Astrocyte (in vitro differentiated cells and primary cell): Measurements from ENCODE around the gene CACNB1. TPM values are rescaled to one million over a fixed set of nuclear protein-coding genes. Genes with fewer than 3 reads are reported as not detected.
A peak's percentile ranks its signal among the peaks of the same experiment; 100 is the strongest.

Experiments
- DNase-seq: peaks from one replicate; pipeline ENCODE4 v3.0.0-alpha.2; 2010; ENCODE audit warnings: low read depth
- FAIRE-seq: peaks from 2 replicates; lab custom pipeline; 2011; peaks lifted over from hg19 to GRCh38; lab: Jason Lieb, UNC
- H2AFZ ChIP-seq: 2 replicates; pipeline ENCODE4 v1.6.0; 2012; ENCODE audit warnings: low read depth, low read length, inconsistent platforms
- H3K27ac ChIP-seq: 2 replicates; pipeline ENCODE4 v1.5.1; 2011; ENCODE audit warnings: low read depth, low read length, inconsistent platforms
- H3K27me3 ChIP-seq: 2 replicates; pipeline ENCODE4 v1.6.0; 2011; ENCODE audit warnings: low read length, inconsistent platforms; ENCODE audit not compliant: insufficient read depth
- H3K36me3 ChIP-seq: 2 replicates; pipeline ENCODE4 v1.5.1; 2011; ENCODE audit warnings: low read length, inconsistent platforms; ENCODE audit not compliant: insufficient read depth
- H3K4me1 ChIP-seq: 2 replicates; pipeline ENCODE4 v1.5.1; 2011; ENCODE audit warnings: low read length, inconsistent platforms; ENCODE audit not compliant: insufficient read depth
- H3K4me2 ChIP-seq: 2 replicates; pipeline ENCODE4 v1.6.0; 2012; ENCODE audit warnings: low read length, inconsistent platforms
- H3K4me3 ChIP-seq: 2 replicates; pipeline ENCODE4 v1.5.1; 2011; ENCODE audit warnings: low read depth, mild to moderate bottlenecking, low read length, inconsistent platforms; ENCODE audit not compliant: insufficient read depth
- H3K79me2 ChIP-seq: 2 replicates; pipeline ENCODE4 v1.6.0; 2012; ENCODE audit warnings: mild to moderate bottlenecking, low read length, inconsistent platforms; ENCODE audit not compliant: insufficient read depth
- H3K9ac ChIP-seq: 2 replicates; pipeline ENCODE4 v1.6.0; 2012; ENCODE audit warnings: mild to moderate bottlenecking, low read length, inconsistent platforms
- H3K9me3 ChIP-seq: 2 replicates; pipeline ENCODE4 v1.5.1; 2012; ENCODE audit warnings: low read depth, mild to moderate bottlenecking, low read length, inconsistent platforms; ENCODE audit not compliant: insufficient read depth
- H4K20me1 ChIP-seq: 2 replicates; pipeline ENCODE4 v1.6.0; 2012; ENCODE audit warnings: low read length, inconsistent platforms; ENCODE audit not compliant: insufficient read depth
- H3K27ac Mint-ChIP-seq: one replicate; pipeline ENCODE4 v1.8.0; 2021; ENCODE audit warnings: mild to moderate bottlenecking, mixed read lengths; ENCODE audit not compliant: unreplicated experiment
- H3K27me3 Mint-ChIP-seq: one replicate; pipeline ENCODE4 v1.8.0; 2021; ENCODE audit warnings: low read depth, mixed read lengths; ENCODE audit not compliant: unreplicated experiment
- H3K36me3 Mint-ChIP-seq: one replicate; pipeline ENCODE4 v1.8.0; 2021; ENCODE audit warnings: low read depth, mixed read lengths; ENCODE audit not compliant: unreplicated experiment
- H3K4me1 Mint-ChIP-seq: one replicate; pipeline ENCODE4 v1.8.0; 2021; ENCODE audit warnings: low read depth, mixed read lengths; ENCODE audit not compliant: unreplicated experiment
- H3K4me3 Mint-ChIP-seq: one replicate; pipeline ENCODE4 v1.8.0; 2021; ENCODE audit warnings: mild to moderate bottlenecking, moderate library complexity, mixed read lengths; ENCODE audit not compliant: unreplicated experiment
- H3K9me3 Mint-ChIP-seq: one replicate; pipeline ENCODE4 v1.8.0; 2021; ENCODE audit warnings: mild to moderate bottlenecking, mixed read lengths; ENCODE audit not compliant: unreplicated experiment
- CTCF ChIP-seq: IDR thresholded peaks from 2 replicates; pipeline ENCODE4 v1.5.1; 2011; ENCODE audit warnings: low read depth, mild to moderate bottlenecking, inconsistent platforms, low read length, moderate library complexity; ENCODE audit not compliant: insufficient read depth
- EZH2 ChIP-seq: IDR thresholded peaks from 2 replicates; pipeline ENCODE4 v1.6.1; 2012; ENCODE audit warnings: mild to moderate bottlenecking, low read length, inconsistent platforms; ENCODE audit not compliant: insufficient read depth
- total RNA-seq: library from RNA; stranded (reverse); gene quantifications from 2 replicates; pipeline ENCODE4 v1.2.1, GENCODE V29; 2021

CACNB1 gene
- total RNA-seq, 1 donor from 2014 or later, result 16.6 TPM

GRCh38 chr17:39126436-39126835 lies 71.0 kb downstream of the CACNB1 start:
- DNase-seq (no peak), FAIRE-seq (no peak)
- peaks cover 6% of the 10 kb centered on the region for H3K4me1 Mint-ChIP-seq
- no peaks in the 10 kb centered on the region for H3K9me3 Mint-ChIP-seq
- H3K27ac ChIP-seq, result no peak overlapping the region
- no peak overlapping the region for H3K27ac Mint-ChIP-seq
- H3K9me3 ChIP-seq, result no peaks in the 10 kb centered on the region
- no peaks in the 10 kb centered on the region for H4K20me1 ChIP-seq
- H3K27me3 ChIP-seq, result peaks cover 2% of the 10 kb centered on the region
- H3K4me3 Mint-ChIP-seq, result no peak overlapping the region
- peaks cover 2% of the 10 kb centered on the region for H3K36me3 Mint-ChIP-seq
- no peak overlapping the region for H3K4me3 ChIP-seq
- H3K79me2 ChIP-seq, result no peaks in the 10 kb centered on the region
- H2AFZ ChIP-seq, result no peak overlapping the region
- TF ChIP-seq EZH2 (no peak), CTCF (no peak)
- H3K9ac ChIP-seq, result no peak overlapping the region
- H3K4me2 ChIP-seq, result no peak overlapping the region
- H3K4me1 ChIP-seq, result peaks cover 5% of the 10 kb centered on the region
- H3K36me3 ChIP-seq, result no peaks in the 10 kb centered on the region
- H3K27me3 Mint-ChIP-seq, result peaks cover 4% of the 10 kb centered on the region

- Histone ChIP-seq H4K20me1 (no peaks in the 10 kb centered on the region), H3K9ac (no peak overlapping the region), H3K36me3 (no peaks in the 10 kb centered on the region), H3K27ac (no peak overlapping the region), H3K4me1 (peaks cover 5% of the 10 kb centered on the region), H2AFZ (no peak overlapping the region), H3K9me3 (no peaks in the 10 kb centered on the region), H3K4me2 (no peak overlapping the region), H3K27me3 (peaks cover 2% of the 10 kb centered on the region), H3K79me2 (no peaks in the 10 kb centered on the region), H3K4me3 (no peak overlapping the region)
- Mint-ChIP-seq H3K4me1 (peaks cover 5% of the 10 kb centered on the region), H3K4me3 (no peak overlapping the region), H3K27ac (peak overlapping the region; percentile 16), H3K9me3 (no peaks in the 10 kb centered on the region), H3K36me3 (peaks cover 2% of the 10 kb centered on the region), H3K27me3 (peaks cover 4% of the 10 kb centered on the region)
- no peak for FAIRE-seq
- TF ChIP-seq EZH2 (no peak), CTCF (no peak)
- DNase-seq, result no peak
Observed at GRCh38 chr17:39125143-39125875, 72.2 kb downstream of the CACNB1 start.

GRCh38 chr17:39123627-39124026 lies 73.8 kb downstream of the CACNB1 start:
- FAIRE-seq (no peak), DNase-seq (no peak)
- Histone ChIP-seq H3K9me3 (no peaks in the 10 kb centered on the region), H3K9ac (no peak overlapping the region), H3K4me1 (peaks cover 5% of the 10 kb centered on the region), H3K4me2 (peak overlapping the region; percentile 14), H4K20me1 (no peaks in the 10 kb centered on the region), H3K4me3 (no peak overlapping the region), H3K79me2 (no peaks in the 10 kb centered on the region), H3K27ac (no peak overlapping the region), H2AFZ (no peak overlapping the region), H3K36me3 (no peaks in the 10 kb centered on the region), H3K27me3 (peaks cover 5% of the 10 kb centered on the region)
- no peak overlapping the region for H3K4me3 Mint-ChIP-seq
- peaks cover 2% of the 10 kb centered on the region for H3K36me3 Mint-ChIP-seq
- no peak for TF ChIP-seq CTCF
- TF ChIP-seq EZH2, result no peak
- no peaks in the 10 kb centered on the region for H3K9me3 Mint-ChIP-seq
- peaks cover 5% of the 10 kb centered on the region for H3K4me1 Mint-ChIP-seq
- peaks cover 7% of the 10 kb centered on the region for H3K27me3 Mint-ChIP-seq
- no peak overlapping the region for H3K27ac Mint-ChIP-seq
